NCI-H345 (cell line): Measurements from ENCODE around the gene GRID1.
A peak's percentile ranks its signal among the peaks of the same experiment; 100 is the strongest.

Experiments
- DNase-seq: peaks from one replicate; lab custom pipeline; 2025; lab: John Stamatoyannopoulos, UW

Gene GRID1

DNA sequence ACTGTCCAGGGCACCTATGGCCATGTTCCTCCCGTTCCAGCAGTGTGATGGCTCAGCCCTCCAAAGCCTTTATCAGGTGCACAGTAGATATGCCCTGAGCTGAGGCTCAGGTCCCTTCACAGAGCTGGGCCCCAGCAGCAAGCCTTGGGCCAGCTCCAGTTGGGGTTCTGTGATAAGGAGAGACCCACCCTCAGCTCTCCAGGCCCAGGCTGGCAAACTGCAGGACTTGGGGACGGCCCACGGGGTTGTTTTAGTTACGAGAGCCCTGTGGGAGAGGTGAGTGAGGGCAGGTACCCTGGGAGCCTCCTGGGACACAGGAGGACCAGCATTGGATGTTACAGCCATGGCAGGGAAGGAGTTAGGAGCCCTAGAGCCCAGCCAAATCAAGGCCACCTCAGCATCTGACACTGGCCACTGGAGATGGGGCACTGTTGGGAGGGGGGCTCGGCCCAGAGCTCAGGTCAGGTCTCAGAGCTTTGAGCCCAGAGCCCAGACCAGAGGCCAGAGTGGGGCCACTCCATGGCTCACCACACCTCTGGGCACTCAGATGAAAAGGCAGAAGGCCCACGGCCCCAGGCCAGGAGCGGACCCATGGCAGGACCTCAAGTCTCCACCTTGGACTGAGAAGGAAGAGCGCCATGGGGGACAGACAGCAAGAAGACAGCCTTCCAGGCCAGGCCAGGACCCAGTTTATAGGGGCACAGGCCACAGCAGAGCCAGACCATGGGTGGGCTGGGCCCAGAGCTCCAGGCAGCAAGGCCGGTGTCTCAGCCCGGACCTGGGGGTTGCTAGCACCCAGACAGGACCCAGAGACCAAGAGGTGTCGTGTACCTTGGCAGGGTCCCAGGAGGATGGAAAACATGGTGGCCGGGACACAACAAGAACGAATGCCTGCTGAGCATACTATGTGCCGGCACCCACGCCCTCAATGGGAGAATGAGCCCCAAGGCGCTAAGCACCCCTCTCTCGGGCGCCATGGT is 12.8 kb downstream of the GRID1 start:
- DNase-seq, result no peak

DNA sequence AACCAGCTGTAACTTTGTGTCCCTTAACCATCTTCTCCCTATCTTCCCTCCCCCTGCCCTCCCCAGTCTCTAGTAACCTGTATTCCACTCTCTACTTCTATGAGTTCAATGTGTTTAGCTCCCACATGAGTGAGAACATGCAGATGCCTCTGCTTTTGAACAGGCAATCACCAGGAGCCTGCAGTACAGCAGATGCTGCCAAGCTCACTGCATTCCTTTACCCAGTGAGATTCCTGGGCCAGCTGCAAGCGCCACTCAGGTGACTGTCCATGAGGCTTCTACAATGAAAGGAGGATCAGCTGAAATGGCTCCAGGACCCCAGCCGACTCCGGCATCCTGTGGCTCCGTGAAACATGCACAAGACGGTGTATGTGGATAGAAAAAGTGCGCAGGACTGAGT is 15.7 kb downstream of the GRID1 start:
- no peak for DNase-seq

DNA sequence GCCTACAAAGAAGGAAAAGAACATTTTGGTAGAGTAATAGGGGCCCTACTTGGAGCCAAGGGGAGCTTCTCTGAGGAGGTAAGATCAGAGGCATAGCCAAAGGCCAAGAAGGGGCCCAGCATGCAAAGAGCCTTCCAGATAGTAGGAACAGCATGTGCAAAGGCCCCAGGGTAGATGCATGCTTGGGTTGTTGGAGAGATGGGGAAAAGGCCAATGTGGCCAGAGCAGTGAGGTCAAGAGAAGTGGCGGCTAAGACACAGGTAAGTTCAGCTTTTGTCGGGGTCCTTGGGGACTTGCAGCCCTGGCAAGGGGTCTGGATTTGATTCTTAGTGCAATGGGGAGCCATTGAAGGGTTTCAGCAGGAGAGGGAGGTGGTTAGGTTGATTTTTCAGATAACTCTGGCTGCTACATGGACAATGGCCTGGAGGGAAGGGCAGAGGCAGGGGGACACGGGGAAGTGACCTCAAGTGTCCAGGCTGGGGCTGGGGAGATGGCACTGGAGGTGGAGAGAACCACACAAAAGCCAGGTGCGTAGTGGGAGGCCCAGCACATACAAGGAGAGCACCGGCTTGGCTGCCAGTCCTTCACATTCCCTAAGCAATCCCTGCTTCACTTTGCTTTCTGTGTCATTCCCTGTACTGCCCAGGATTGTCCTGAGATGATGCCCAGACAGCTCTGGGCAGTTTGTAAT is 16.5 kb downstream of the GRID1 start:
- no peak for DNase-seq

DNA sequence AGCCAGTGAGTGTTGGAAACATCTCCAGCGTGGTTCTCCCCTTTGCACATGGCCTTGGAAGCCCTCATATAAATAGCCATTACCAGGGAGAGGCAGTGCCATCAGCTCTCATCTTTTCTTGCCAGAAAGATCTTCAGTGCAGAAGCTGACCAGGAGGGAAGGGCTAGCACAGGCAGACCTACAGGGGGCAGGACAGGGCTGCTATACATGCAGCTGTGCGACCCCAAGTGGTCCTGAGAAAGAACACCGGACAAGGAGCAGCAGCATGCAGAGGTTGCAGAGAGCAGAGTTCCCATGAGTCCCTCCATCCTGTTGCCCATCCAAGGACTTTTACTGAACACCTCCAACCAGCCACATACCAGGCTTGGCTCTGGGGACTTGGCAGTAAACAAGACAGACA is 17.1 kb downstream of the GRID1 start:
- no peak for DNase-seq

DNA sequence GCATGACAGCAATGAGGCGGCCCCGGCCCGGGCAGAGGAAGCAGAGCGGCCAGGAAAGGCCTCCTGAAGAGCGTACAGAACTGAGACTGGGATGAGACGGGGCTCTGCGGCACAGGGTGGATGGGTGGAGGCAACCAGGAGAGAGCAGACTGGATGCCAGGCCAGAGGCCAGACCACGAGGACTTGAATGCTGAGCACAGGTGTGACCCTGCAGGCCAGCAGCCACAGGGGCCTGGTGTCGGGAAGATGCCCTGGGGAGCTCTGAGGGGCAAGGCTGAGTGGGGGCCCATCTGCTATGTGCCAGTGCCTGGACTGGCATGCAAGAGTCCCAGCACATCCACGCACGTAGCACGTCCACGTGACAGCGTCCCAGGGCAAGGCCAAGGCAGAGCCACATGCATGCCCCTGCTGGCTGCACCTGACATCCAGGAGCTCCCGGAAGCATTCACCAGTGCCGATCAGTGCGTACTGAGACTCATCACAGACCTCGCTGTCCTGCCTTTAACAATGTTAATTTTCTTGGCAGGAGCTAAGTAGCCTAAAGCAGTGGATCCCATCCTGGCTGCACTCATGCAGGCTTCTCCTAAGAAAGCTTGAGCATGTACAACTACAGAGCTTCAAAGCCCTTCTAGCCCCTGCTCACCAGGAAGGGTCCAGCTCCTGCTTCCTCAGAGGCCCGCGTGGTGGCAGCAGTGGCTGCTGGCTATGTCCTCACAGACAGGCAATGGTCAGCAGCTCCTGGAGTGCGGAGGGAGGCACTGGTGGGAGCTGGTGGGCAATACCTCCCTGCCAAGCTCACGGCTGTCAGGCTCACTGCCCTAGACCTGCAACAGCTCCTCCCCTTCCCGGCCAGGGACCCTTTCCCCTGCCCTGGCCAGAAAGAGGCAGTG is 18.0 kb downstream of the GRID1 start:
- DNase-seq, result no peak

DNA sequence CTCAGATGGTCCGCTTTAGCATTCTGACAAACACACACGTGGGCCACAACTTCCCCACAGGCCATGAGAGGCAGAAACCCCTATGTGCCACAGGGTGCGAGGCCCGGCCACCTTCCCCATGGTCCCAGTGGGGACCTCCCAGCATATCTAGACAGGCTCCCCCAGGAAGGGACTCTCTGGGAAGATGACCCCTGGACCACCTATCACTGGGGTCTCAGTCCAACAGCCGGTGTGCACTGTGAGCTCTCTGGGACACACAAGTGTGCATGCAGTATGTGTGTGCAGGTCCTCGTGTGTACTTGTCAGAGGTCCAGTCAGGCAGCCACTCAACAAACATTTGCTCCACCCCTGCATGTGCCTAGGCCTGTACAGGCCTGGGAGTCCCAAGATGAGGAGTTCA is 18.7 kb downstream of the GRID1 start:
- no peak for DNase-seq

DNA sequence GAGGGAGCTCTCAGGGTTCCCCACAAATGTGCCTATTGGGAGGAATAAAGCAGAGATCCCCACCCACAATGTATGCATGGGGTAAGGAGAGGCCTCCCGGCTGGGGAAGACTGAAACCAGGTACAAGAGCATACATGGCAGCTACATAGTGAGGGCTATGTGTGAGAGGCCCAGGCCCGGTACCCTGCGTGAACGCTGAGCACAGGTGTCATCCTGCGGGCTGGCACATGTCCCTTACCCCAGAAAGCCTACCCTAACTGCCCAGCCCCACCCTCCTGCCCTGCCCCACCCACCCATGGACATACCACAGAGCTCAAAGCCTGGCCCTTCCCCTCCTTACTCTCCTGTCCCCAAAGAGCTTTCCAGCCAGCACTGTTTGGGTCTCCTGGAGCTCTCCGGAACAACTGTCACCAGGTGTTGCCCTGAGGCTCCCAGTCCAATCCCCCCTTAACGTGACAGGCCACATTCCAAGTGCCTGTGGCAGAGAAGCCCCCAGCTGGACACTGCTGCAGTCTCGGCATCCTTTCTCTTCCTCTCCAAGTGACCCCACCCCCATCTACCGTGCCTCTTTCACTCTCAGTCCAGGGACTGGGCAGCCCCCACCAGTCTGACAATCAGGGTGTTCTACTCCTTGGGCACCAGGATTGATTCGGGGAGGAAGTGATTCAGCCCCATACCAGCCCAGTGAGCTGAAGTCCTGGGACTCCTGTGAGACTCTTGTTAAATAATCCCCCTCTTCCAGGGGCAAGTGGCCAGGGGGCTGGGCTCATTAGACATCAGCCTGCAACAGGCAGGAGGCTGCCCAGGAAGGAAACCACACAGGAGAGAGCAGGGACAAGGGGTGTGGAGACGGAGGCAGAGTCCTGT is 19.6 kb downstream of the GRID1 start:
- no peak for DNase-seq

DNA sequence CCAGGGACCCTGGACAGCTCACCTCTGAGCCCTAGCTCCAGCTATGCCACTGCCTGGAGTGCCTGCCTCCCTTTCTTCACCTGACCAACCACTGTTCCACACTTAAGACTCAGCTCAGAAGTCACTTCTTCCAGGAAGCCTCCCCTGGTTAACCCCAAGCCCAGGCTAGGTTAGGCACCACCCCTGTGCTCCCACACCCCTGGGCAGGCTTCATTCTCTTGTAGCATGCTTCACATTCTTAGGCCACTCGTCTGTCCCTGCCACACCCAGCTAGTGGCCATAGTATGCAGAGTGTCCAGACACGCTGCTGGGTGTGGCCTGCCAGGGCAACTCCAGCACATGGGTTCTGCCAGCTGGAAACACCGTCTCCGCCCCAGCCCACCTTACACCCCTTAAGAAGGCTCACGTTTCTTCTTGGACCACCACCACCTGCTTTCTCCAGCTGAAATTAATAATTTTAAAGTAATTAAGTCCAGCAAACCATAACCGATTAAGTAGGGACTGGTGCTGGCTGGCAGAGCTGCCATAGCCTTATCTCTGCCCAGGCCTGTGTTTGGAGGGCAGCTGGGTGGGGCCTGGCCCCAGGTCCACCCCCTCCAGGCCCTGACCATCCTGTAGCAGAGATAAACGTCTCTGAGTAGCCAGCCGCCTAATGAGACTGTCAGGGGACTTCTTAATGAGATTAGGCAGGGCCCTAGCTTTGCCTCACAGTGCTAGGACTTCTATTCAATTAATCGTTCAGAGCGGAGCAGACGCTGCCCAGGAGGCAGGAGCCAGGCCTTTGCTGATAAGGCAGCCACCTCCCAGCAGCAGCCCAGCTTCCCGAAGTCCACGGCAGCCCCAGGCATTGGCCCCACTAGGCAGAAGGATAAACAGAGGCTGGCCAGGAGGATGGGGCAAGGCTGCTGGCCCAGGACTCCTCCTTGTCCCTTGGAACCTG is 20.5 kb downstream of the GRID1 start:
- DNase-seq, result no peak

DNA sequence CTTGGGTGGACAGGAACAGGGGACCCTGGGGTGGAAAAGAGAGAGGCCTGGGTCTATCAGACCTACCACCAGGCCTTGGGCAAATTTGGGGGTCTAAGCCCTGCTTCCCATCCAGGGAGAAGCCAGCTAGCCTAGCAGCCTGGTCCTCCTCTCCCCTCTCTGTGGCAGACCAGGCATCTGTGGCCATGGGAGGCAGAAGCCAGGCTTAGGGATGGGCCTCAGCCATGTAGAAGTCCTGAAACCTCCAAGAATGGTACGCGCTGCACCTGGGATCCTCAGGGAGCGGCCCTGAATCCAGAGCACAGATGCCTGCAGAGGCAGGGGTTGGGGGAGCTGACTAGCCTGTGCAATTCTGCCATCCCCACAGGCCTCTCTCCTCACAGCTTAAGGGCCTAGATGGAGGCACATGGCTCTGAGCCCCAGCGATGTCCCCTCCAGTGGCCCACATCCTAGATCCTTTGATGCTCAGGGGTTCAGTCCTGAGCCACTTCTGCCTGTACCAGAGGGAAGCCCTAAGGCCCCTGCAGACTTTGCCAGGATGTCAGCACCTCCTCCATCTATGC is 21.2 kb downstream of the GRID1 start:
- DNase-seq, result no peak

DNA sequence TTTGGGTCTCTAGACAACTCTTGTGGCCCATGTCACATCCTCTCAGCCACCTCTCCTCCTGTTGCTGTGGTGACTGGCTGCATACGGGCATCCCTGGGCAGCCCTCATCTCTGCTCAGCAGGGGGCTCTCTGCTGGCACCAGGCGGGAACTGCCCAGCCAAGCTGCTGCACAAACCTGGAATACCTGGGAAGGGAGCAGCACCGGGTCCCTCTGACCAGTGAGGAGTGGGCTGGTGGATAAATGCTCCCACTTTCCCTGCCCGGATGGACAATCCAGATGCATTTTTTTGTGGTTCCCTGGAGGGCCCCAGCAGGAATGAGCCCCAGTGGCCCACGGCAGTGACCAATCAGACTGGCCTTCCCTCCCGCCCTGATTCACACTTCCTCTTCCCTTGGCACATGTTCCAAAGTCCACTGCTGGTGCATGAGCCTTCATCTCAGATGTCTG is 21.9 kb downstream of the GRID1 start:
- DNase-seq, result peak; percentile 37

DNA sequence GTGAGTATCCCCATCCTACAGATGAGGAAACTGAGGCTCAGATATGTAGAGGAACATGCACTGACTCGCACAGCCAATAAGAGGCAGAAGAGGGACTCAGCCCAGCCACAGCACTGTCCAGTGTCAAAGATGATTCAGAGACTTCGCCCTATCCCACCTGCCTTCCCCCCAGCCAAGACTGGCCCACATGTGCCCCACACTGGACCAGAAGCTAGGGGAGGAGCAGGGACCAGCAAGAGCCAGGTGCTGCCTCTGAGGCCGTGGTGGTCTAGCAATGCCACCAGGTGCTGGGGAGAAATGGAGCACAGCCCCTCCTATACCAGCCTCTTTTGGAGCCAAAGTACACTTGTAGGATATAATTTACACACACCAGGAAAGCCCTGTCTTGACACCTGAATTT is 22.3 kb downstream of the GRID1 start:
- no peak for DNase-seq

DNA sequence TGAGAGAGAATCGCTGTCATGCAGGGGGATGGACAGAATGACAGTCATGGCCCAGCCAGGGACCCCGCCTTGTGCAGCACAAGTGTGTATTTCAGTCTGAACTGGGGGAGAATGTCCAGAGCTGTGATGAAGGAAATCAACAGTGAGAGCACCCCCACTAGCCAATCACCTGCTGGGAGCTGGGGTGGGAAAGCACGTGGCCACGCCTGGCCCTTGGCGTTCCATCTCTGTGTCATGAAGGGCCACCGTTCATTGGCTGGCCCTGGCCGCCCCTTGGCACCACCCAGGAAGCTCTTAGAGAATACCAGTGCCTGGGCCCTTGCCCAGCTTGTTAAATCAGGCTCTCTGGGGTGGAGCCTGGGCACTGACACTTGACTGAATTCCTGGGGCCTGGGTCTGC is 22.8 kb downstream of the GRID1 start:
- DNase-seq, result no peak

DNA sequence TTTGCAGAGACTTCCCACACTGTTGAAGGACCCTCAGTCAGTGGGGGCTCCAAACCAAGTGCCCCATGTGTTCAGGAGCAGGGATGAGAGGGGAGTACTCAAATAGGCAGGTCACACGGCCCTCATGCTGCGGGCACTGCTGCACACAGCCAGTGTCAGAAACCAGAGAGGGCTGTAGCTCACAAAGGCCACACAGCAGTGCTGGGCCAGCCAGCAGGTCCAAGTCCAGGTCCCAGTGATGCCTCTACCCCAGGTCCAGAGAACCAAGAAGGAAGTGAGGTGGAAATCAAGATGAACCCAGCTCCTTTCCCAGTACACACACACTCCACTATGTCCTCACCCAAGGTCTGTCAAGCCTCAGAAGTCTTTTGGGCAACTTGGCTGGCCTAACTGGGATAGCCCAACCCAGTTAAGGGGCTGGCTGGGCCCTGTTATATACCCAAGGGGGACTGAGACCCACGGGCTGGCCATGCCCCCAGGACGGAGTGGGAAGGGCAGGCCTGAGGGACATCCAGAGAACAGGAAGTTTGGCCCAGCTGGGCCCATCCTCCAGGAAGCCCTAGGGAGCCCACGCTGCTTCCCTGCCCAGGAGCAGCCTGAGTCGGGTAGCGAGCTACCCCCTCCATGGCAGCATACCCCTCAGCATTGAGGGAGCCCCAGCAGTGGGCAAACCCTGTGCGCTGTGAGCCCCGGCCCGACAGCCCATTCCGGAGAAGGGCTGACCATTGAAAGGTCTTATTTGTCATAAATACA is 24.3 kb downstream of the GRID1 start:
- DNase-seq, result no peak

DNA sequence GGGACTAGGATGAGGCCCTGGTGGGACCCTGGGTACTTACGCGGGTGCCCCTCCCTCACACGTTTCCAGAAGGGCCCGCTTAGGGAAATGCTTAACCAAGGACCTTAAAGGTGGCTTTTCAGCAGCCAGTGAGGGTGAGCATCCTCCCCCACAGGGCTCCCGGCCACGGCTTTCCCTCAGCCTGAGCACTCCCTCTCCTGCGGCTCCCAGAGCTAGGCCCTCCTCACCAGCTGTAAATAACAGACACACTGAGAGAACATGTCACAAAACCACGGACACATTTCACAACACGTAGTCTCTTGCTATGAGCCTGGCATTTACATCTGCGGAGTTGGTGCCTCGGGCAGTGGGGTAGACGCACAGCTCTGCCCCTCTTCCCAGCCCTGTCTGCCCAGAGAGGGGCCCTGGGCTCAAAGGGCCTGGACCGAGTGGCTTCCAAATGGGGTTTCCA is 25.2 kb downstream of the GRID1 start:
- DNase-seq, result no peak

DNA sequence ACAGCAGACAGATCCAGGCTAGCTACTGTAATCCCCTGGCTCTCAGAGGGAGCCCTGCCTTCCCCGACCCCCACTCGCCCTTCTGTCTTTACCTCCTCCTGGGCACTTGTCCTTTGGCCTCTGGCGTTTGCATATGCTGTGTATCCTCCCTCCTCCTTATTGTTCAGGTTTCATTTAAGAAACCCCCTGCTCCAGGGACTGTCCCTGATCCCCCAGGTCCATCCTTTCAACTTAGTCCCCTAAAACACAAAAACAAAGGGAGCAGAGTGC is 25.7 kb downstream of the GRID1 start:
- DNase-seq, result no peak

DNA sequence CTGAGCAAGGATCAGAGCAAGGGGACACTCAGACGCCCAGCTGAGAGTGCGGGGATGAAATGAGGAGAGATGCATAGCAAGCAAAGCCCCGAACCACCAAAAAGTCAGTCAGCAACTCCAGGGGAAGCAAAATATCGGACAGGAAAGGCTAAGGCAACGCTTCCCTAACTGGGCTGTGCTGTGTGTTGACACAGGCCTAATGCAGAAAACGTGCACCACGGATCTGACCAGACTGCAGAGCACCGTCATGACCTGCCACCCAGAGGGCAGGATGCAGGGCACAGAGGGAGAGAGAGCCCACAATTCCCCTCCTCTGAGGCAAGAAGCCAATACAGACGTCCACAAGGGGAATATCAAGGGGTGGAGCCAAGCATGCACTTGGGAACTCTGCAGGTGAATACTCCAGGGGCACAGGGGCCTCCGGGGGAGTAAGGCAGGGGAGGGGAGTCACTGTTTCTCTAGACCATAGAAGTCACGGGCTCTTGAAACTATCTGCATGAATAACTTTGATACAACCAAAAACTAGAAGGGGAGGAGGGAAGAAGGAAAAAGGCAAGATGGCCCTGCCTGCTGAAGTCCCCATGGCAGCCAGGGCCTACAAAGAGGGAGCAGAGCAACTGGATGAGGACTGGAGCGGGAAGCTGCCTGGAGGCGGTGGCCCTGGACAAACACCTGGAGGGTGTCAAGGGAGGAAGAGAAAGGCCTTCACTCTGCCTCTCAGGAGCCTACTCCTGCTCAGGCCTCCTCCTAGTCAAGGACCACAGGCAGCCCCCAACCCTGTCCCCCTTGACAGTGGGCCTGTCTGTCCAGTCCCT is 26.2 kb downstream of the GRID1 start:
- DNase-seq, result peak; percentile 40

DNA sequence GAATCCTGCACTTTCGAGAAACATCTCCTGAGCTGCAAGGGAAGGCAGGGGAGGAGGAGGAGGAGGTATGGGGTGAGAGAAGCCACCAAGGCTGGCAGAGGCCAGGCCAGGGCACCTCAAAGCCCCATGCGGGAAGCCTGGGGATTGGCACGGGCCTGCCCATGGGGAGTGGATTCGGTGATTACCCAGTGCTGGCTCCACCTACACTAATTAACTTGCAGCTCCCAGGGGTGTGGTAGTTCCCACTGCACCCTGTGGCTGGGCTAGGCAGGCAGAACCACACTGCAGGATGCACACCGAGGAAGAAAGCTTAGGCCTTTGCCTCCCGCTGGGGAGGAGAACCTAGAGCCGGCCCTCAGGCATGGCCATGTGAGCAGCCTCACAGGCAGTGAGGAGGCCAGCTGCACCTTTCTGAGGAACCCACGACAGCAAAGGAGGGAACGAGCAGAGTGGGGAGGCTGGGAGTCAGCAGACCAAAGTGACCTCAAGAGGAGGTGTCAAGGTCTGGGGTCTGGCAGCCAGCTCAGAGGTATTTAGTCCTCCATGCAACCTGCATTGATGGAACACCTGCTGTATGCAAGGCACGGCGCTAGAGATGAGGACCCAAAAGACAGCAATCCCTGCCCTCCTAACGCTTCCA is 27.2 kb downstream of the GRID1 start:
- no peak for DNase-seq

DNA sequence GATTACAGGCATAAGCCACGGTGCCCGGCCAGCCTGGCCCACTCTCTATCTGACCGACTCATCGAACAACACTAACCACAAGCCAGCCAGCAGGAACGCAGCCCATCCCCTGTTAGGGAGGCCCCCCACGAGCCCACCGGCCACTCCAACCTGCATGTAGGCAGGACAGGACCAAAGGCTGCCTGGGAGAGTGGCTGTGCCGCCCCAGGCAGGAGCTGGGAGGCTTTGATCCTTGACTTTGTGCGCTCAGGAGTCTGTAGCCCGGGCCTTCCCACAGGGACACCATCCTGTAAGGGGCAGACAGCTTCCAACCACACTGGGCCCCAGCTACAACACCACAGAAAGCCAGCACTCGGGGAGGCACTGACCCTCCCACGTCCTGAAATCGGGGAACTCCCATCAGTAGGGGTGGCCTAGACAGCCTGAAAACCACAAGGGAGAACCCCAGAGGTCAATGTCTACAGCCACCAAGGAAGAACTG is 29.4 kb downstream of the GRID1 start:
- DNase-seq, result no peak
